Measurements from ENCODE around the gene CLCN6. TPM values are rescaled to one million over a fixed set of nuclear protein-coding genes. Genes with fewer than 3 reads are reported as not detected.

Gene CLCN6
- total and polyA plus RNA-seq, 4 donors, result 5.0 to 9.0 (median 6.5) TPM

GRCh38 chr1:11771481-11772043 is 34.4 kb upstream of the CLCN6 start:
- WGBS, result 77% methylated on average over 11 of the region's 11 CpGs
- no peak overlapping the region for H3K4me3 ChIP-seq (ENCODE audit: low read depth in 1 of 3, low read length in 3 of 3)
- H3K27me3 ChIP-seq (ENCODE audit: control insufficient read depth in 4 of 4, insufficient read depth in 4 of 4, low read length in 3 of 4), result no peaks in the 10 kb centered on the region
- no peaks in the 10 kb centered on the region for H3K36me3 ChIP-seq (ENCODE audit: control insufficient read depth in 4 of 4, insufficient read depth in 3 of 4, low read depth in 1 of 4, low read length in 3 of 4)
- peaks cover 0 to under 1% (median 0%) of the 10 kb centered on the region in 4 donors for H3K4me1 ChIP-seq (ENCODE audit: control insufficient read depth in 4 of 4, insufficient read depth in 4 of 4, low read length in 3 of 4)
- no peak overlapping the region for H3K27ac ChIP-seq (ENCODE audit: low read depth in 1 of 2, low read length in 2 of 2)
- H3K9me3 ChIP-seq (ENCODE audit: control insufficient read depth in 4 of 4, low read length in 3 of 4), result no peaks in the 10 kb centered on the region
- no peak for TF ChIP-seq FOXA2 (IDR thresholded peaks at IDR 0.05)
- no peak for TF ChIP-seq JUND (IDR thresholded peaks at IDR 0.05)
- TF ChIP-seq REST (IDR thresholded peaks at IDR 0.05), result no peak
- TF ChIP-seq YY1 (IDR thresholded peaks at IDR 0.05), result no peak
- H3K9ac ChIP-seq (ENCODE audit: low read depth in 1 of 2, low read length in 2 of 2), result no peak overlapping the region
- no peak for DNase-seq (ENCODE audit: low spot score)

- H3K36me3 ChIP-seq (ENCODE audit: control insufficient read depth in 4 of 4, insufficient read depth in 3 of 4, low read depth in 1 of 4, low read length in 3 of 4), result no peaks in the 10 kb centered on the region
- H3K27ac ChIP-seq (ENCODE audit: low read depth in 1 of 2, low read length in 2 of 2), result no peak overlapping the region
- H3K9ac ChIP-seq (ENCODE audit: low read depth in 1 of 2, low read length in 2 of 2), result no peak overlapping the region
- H3K27me3 ChIP-seq (ENCODE audit: control insufficient read depth in 4 of 4, insufficient read depth in 4 of 4, low read length in 3 of 4), result no peaks in the 10 kb centered on the region
- H3K4me3 ChIP-seq (ENCODE audit: low read depth in 1 of 3, low read length in 3 of 3), result no peak overlapping the region
- H3K9me3 ChIP-seq (ENCODE audit: control insufficient read depth in 4 of 4, low read length in 3 of 4), result no peaks in the 10 kb centered on the region
- 74% methylated on average over 5 of the region's 5 CpGs for WGBS
- DNase-seq (ENCODE audit: low spot score), result no peak
- TF ChIP-seq NR2F2 (IDR thresholded peaks at IDR 0.05) (no peak), MAX (IDR thresholded peaks at IDR 0.05) (no peak), EGR1 (IDR thresholded peaks at IDR 0.05; ENCODE audit: low read depth in 2 of 2) (no peak), RAD21 (IDR thresholded peaks at IDR 0.05) (no peak), REST (IDR thresholded peaks at IDR 0.05) (no peak), SP1 (IDR thresholded peaks at IDR 0.05) (no peak)
- TF ChIP-seq, protein P1, sequence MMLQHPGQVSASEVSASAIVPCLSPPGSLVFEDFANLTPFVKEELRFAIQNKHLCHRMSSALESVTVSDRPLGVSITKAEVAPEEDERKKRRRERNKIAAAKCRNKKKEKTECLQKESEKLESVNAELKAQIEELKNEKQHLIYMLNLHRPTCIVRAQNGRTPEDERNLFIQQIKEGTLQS (IDR thresholded peaks at IDR 0.05), result no peak
- H3K4me1 ChIP-seq (ENCODE audit: control insufficient read depth in 4 of 4, insufficient read depth in 4 of 4, low read length in 3 of 4), result peaks cover 0 to 8% (median 4%) of the 10 kb centered on the region in 4 donors
Measured at GRCh38 chr1:11772458-11772857, 33.5 kb upstream of the CLCN6 start.

All from liver (tissue), 9 donors.